Measurements from ENCODE around the gene CRIM1. TPM values are rescaled to one million over a fixed set of nuclear protein-coding genes. Genes with fewer than 3 reads are reported as not detected.

Gene CRIM1
- total and polyA plus RNA-seq, 7 donors: 10.2 to 68.1 (median 53.1) TPM

- DNase-seq: no peak
- H3K27ac ChIP-seq: no peak overlapping the region
- TF ChIP-seq CTCF (IDR thresholded peaks at IDR 0.05): no peak
- no peaks in the 10 kb centered on the region for H3K9me3 ChIP-seq
- H3K36me3 ChIP-seq (ENCODE audit: insufficient read depth in 1 of 2, low read depth in 1 of 2): peaks cover 0 to 20% of the 10 kb centered on the region in 2 donors
- 69 to 78% (median 71%) methylated on average over 5 of the region's 5 CpGs for WGBS, 3 donors
- peaks cover 68% of the 10 kb centered on the region for H3K4me1 ChIP-seq
- intact Hi-C loops (cut with DNase I): no loop called here
- ATAC-seq: no peak
- no peak overlapping the region for H3K4me3 ChIP-seq
- no peaks in the 10 kb centered on the region for H3K27me3 ChIP-seq (ENCODE audit: insufficient read depth in 3 of 3, low read length in 2 of 3)
Observed at GRCh38 chr2:36392571-36393255, 37.1 kb downstream of the CRIM1 start.

GRCh38 chr2:36393738-36394256 is 38.2 kb downstream of the CRIM1 start:
- no peak overlapping the region for H3K4me3 ChIP-seq
- intact Hi-C loops (cut with DNase I): no loop called here
- DNase-seq (no peak), ATAC-seq (no peak)
- no peak for TF ChIP-seq CTCF (IDR thresholded peaks at IDR 0.05)
- peaks cover 67% of the 10 kb centered on the region for H3K4me1 ChIP-seq
- peaks cover 0 to 29% of the 10 kb centered on the region in 2 donors for H3K36me3 ChIP-seq (ENCODE audit: insufficient read depth in 1 of 2, low read depth in 1 of 2)
- no peaks in the 10 kb centered on the region for H3K9me3 ChIP-seq
- WGBS, 3 donors: 67 to 88% (median 68%) methylated on average over 4 of the region's 4 CpGs
- no peaks in the 10 kb centered on the region for H3K27me3 ChIP-seq (ENCODE audit: insufficient read depth in 3 of 3, low read length in 2 of 3)
- no peak overlapping the region for H3K27ac ChIP-seq

GRCh38 chr2:36394804-36395203 is 39.2 kb downstream of the CRIM1 start:
- intact Hi-C loops (cut with DNase I): no loop called here
- DNase-seq: no peak
- H3K27ac ChIP-seq: peak overlapping the region; percentile 2

GRCh38 chr2:36395866-36396265 is 40.3 kb downstream of the CRIM1 start:
- peaks cover 59% of the 10 kb centered on the region for H3K4me1 ChIP-seq
- H3K4me3 ChIP-seq: no peak overlapping the region
- intact Hi-C loops (cut with DNase I): no loop called here
- H3K9me3 ChIP-seq: no peaks in the 10 kb centered on the region
- no peak overlapping the region for H3K27ac ChIP-seq
- H3K27me3 ChIP-seq (ENCODE audit: insufficient read depth in 3 of 3, low read length in 2 of 3): no peaks in the 10 kb centered on the region
- WGBS, 3 donors: 93 to 96% (median 96%) methylated on average over 4 of the region's 4 CpGs
- H3K36me3 ChIP-seq (ENCODE audit: insufficient read depth in 1 of 2, low read depth in 1 of 2): peaks cover 0 to 29% of the 10 kb centered on the region in 2 donors
- DNase-seq (no peak), ATAC-seq (no peak)
- TF ChIP-seq CTCF (IDR thresholded peaks at IDR 0.05): no peak

More at GRCh38 chr2:36394804-36395203, 39.2 kb downstream of the CRIM1 start:
- 67 to 85% (median 69%) methylated on average over 5 to 6 of the region's 6 CpGs for WGBS, 3 donors
- Histone ChIP-seq H3K9me3 (no peaks in the 10 kb centered on the region), H3K36me3 (ENCODE audit: insufficient read depth in 1 of 2, low read depth in 1 of 2) (peaks cover 0 to 29% of the 10 kb centered on the region in 2 donors), H3K4me1 (peaks cover 58% of the 10 kb centered on the region), H3K4me3 (no peak overlapping the region), H3K27me3 (ENCODE audit: insufficient read depth in 3 of 3, low read length in 2 of 3) (no peaks in the 10 kb centered on the region)
- peak in 1 of 4 donors; percentile 40 for ATAC-seq
- no peak for TF ChIP-seq CTCF (IDR thresholded peaks at IDR 0.05)
